Muscle of back (tissue), 13 donors: Measurements from ENCODE around the gene ASRGL1. TPM values are rescaled to one million over a fixed set of nuclear protein-coding genes. Genes with fewer than 3 reads are reported as not detected.
A peak's percentile ranks its signal among the peaks of the same experiment; 100 is the strongest.
"Not testable (repeated sequence)": the region's sequence is repeated elsewhere in the genome, so short reads cannot be mapped to it uniquely, and the experiment has no call there.

ENCODE experiments used
- DNase-seq, 3 donors: peaks; one replicate each; pipeline versions ENCODE4 v3.0.0 to v3.0.0-alpha.2; 2013
- long read RNA-seq, 9 donors: transcript quantifications; one replicate each; lab custom pipeline, GENCODE V29; 2026
- polyA plus RNA-seq, 10 donors: library from polyadenylated mRNA; unstranded; fragments of 120-200 nt; gene quantifications; one replicate each; pipeline ENCODE4 v1.2.1, GENCODE V29; 2013; ENCODE audit not compliant: insufficient read length in 10 of 10

Gene ASRGL1
- polyA plus RNA-seq = 1 to 10 TPM; 2.3 to 5.2 (median 3.1) TPM
- long read RNA-seq, donor 1 = 0 reads
- long read RNA-seq, donor 2 = 0 reads
- long read RNA-seq, donor 3 = 0 reads
- long read RNA-seq, donor 4, partial matches to known transcripts = 0 of 1 reads
- long read RNA-seq, donor 4, other reads (novel, unspliced or antisense) = 0 of 1 reads
- long read RNA-seq, donor 5, partial matches to known transcripts = 0 of 2 reads
- long read RNA-seq, donor 5, other reads (novel, unspliced or antisense) = 0 of 2 reads
- long read RNA-seq, donor 6, partial matches to known transcripts = 0 of 1 reads
- long read RNA-seq, donor 6, other reads (novel, unspliced or antisense) = 0 of 1 reads
- long read RNA-seq, donor 7 = 0 reads
- long read RNA-seq, donor 8 = 0 reads
- long read RNA-seq, donor 9 = 0 reads

DNA sequence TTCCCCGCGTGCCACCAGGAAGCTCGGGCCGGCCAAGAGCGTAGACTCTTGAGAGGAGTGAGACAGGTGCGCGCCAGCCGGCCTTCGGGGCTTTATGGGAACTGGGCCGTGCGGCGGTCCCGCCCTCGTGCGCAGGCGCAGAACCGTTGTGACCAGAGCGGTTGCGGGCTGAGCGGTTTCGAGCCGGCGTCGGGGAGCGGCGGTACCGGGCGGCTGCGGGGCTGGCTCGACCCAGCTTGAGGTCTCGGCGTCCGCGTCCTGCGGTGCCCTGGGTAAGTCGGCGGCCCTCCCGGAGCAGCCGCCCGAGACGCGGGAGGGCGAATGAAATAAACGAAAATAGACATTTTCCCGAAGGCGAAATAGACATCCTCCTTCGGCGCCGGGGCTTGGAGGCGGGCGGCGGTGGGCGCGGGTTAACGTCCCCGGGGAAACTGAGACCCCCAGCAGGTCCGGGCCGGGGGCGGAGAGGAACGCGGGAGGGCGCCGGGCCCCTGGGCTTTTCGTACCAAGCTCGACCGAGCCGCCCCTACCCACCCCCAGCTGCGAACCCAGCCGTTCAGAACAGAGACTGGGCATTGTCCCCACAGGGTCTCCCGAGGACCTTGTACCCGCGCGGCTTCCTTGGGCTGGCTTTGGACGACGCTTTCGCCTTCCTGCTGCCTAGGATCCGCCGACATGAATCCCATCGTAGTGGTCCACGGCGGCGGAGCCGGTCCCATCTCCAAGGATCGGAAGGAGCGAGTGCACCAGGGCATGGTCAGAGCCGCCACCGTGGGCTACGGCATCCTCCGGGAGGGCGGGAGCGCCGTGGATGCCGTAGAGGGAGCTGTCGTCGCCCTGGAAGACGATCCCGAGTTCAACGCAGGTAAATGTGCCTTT, at the start of gene ASRGL1:
TSS of gene ASRGL1 (plus strand) at position 146 of the 879 bp plus-strand sequence. CDS start at position 676, 530 bp downstream.
- peak; percentile 64 to 84 (median 80) for DNase-seq

DNA sequence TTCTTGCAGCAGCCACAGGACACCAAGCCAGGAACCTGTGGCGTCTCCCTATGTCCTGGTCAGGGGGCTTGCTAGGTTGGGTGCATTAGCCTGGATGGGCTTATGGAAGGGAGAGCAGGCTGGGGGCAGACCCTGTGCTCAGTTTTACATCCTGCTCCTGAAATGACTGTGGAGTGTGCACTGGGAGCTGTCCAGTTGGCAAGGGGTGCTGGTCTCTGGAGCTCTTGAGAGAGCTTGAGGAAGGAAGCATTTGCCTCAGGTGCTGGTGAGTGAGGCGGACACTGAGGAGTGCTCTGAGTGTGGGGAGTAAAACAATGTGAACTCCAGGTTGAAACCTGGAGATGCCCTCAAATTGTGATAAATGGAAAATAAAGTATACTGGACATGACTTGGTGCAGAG, 41.7 kb upstream of the ASRGL1 start:
- DNase-seq = peak; percentile 11 to 45 (median 20)

DNA sequence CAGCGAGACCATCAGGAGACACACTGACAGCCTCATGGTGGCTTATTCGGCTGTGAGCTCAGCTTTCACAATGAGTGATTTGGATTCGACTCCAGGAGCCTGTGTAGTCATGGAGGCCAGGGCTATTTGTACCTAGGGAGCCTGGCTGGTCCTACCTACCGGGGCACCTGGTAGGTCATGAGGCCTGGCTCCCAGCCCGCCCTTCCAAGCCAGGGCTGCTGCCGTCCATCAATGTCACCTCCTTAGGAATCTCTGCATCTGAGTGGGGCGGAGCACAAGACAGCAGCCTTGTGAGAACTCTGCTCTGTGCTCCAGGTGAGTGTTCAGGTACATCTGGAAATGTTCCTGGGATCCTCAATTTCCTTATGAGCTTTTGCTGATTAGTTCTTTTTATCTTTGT, 38.3 kb upstream of the ASRGL1 start, which contains the start of gene SCGB1D4:
TSS of gene SCGB1D4 (minus strand) at position 101 of the 400 bp plus-strand sequence. CDS start at position 36, 65 bp downstream.
- no peak for DNase-seq

- no peak for DNase-seq
These were observed 31.0 kb upstream of the ASRGL1 start for GRCh38 chr11:62306227-62306626.

GRCh38 chr11:62307950-62308349, 29.3 kb upstream of the ASRGL1 start:
- no peak for DNase-seq

DNA sequence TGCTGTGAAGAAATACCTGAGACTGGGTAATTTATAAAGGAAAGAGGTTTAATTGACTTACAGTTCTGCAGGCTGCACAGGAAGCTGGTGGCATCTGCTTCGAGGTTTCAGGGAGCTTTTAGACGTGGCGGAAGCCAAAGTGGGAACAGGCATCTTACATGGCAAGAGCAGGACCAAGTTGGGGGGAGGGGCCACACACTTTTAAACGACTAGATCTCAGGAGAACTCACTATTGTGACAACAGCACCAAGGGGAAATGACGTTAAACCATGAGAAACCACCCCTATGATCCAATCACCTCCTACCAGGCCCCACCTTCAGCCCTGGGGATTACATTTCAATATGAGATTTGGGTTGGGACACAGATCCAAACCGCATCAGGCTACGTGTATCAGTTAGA, 27.3 kb upstream of the ASRGL1 start:
- DNase-seq = no peak

GRCh38 chr11:62315431-62315830, 21.8 kb upstream of the ASRGL1 start:
- no peak for DNase-seq

DNA sequence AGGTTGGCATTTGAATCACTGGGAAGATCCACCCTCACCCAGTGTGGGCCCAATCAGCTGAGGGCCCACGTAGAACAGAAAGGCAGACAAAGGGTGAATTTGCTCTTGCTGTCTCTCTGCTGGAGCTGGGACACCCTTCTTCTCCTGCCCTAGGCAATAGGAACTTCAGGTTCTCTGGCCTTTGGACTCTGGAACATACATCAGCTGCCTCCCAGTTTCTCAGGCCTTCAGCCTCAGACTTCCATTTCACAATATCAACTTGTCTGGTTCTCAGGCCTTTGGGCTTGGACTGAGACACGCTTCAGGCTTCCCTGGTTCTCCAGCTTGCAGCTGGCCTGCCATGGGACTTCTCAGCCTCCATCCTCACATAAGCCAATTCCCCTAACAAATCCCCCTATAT, 14.7 kb upstream of the ASRGL1 start:
- DNase-seq = no peak

DNA sequence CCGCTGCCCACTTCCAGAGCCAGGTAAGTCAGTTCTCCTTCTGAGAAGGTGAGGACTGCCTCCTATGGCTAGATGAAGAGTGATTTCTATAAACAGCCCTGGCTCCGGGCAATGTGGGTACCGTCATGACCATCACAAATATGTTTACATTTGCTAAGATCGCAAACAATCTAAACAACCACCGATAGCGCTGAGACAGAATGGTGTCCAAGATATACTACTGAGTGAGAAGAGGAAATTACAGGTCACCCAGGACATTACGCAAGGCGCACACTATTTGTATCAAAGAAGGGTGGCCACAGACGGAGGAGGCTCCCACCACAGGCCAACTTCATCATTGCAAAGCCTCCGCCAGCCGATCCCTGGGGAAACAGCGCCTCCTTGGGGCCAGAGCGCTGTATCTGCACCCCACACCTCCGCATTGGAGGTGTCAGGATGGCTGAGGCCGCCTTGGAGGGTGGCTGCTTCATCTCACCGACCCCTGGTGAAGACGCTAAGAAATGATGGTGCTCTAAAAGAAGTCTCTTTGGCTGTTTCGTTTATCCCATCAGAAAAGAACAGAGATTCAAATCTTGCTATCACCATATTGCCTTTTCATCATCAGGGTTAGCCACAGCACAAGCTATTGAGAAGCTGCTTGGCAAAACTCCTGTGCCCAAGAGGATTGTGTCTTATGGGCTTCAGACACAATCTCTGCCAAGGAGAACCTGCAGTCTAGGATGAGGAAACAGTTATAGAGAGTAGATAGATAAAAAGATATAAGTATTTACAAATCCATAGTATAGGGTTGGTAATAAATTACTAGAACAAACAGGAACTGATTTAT, 12.3 kb upstream of the ASRGL1 start:
- DNase-seq = peak in 1 of 3 donors; percentile 18

GRCh38 chr11:62325781-62326180, 11.5 kb upstream of the ASRGL1 start:
- DNase-seq = not testable (repeated sequence)

GRCh38 chr11:62326719-62327118, 10.5 kb upstream of the ASRGL1 start:
- not testable (repeated sequence) for DNase-seq

GRCh38 chr11:62327541-62327940, 9.7 kb upstream of the ASRGL1 start:
- not testable (repeated sequence) for DNase-seq

DNA sequence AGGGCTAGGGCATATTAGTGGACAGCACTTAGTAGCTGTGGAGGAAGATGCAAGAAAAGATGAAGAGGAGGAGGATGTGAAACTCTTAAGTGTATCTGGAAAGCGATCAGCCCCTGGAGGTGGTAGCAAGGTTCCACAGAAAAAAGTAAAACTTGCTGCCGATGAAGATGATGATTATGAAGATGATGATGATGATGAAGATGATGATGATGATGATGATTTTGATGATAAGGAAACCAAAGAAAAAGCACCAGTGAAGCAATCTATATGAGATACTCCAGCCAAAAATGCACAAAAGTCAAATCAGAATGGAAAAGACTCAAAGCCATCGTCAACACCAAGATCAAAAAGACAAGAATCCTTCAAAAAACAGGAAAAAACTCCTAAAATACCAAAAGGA, 6.0 kb upstream of the ASRGL1 start:
- DNase-seq = not testable (repeated sequence)

DNA sequence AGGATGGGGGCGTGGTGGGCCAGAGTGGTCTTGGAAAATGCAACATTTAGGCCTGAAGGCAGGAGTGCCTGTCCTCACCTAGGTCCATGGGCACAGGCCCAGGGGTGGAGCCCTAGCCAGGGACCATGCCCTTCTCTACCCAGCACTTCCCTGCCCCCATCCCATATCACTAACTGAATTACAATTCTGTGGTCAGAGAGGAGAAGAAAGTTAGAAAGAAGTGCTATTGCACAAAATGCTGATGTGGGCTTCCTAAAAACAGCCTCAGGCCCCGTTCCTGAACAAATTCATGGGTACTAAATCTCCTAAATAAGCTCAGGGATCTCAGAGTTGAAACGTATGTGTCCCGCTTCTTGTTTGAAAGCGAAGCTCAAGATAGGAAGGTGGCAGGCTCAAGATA, 3.5 kb upstream of the ASRGL1 start:
- DNase-seq = no peak

DNA sequence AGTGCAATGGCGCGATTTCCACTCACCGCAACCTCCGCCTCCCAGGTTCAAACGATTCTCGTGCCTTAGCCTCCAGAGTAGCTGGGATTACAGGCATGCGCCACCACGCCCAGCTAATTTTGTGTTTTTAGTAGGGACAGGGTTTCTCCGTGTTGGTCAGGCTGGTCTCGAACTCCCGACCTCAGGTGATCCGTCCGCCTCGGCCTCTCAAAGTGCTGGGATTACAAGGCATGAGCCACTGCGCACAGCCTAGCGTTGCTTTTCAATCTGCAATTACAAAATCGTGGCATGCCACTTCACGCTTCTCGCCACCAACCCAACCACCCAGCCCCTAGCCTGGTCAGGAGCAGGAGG, 322 bp upstream of the ASRGL1 start:
- DNase-seq = not testable (repeated sequence)

- DNase-seq = no peak
These were observed 970 bp downstream of the ASRGL1 start for GRCh38 chr11:62338218-62338617.

DNA sequence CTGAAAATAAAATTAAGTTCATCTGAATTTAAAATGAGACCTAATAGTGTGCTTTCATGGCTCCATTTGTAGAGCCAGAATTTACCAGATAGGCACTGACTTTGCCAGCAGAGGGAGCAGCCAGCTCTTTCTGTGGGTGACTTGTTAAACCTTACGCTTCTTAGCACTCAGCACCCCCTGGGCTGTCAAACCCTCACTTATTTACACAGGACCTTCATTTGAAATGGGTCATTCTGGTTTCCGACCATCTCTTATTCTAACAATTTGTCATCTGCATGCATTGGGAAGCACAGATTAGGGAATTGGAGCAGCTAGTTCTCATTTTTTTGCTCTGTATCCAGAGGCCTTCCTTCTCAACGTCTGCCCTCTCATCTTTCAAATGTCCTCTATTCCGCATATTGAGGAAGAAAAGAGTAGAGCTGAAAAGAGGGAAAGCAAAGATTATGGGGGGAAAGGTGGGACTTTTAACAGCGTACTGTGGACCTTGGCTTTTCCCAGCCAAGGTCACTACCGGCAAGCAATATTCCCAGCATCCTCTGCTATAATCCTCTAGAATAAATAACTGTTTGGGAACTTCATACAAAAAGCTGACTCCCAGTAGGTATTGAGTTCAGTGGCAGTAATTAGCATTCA, 3.1 kb downstream of the ASRGL1 start:
- DNase-seq = peak; percentile 16 to 52 (median 16)

GRCh38 chr11:62341588-62341987, 4.3 kb downstream of the ASRGL1 start:
- no peak for DNase-seq

DNA sequence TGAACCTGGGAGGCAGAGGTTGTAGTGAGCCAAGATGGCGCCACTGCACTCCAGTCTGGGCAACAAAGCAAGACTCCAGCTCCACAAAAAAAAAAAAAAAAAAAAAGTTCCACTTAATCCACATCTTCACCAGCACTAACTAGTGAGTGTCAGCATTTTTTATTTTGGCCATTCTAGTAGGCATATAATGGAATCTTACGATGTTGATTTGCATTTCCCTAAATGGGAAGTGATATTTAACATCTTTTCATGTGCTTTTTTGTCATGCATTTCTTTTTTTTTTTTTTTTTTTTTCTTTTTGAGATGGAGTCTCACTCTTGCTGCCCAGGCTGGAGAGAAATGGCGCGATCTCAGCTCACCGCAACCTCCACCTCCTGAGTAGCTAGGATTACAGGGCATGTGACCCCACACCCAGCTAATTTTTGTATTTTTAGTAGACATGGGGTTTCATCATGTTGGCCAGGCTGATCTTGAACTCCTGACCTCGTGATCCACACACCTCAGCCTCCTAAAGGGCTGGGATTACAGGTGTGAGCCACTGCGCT, 6.5 kb downstream of the ASRGL1 start:
- not testable (repeated sequence) for DNase-seq

GRCh38 chr11:62344210-62344609, 7.0 kb downstream of the ASRGL1 start:
- no peak for DNase-seq

- no peak for DNase-seq
These were observed 8.6 kb downstream of the ASRGL1 start for GRCh38 chr11:62345861-62346260.
